ENCODE data around the gene PCBP3. TPM values are rescaled to one million over a fixed set of nuclear protein-coding genes. Genes with fewer than 3 reads are reported as not detected.

PCBP3 gene
- total and polyA plus RNA-seq, 2 donors (not counting 3 experiments of a cell fraction or from before 2014, with no cell fraction given) = 0.06 to 1.1 TPM

- Histone ChIP-seq H4K20me1 (replicated peaks; ENCODE audit: control insufficient read depth, extremely low read depth, insufficient read depth, low read length) (no peaks in the 10 kb centered on the region), H2AFZ (ENCODE audit: low read depth, low read length) (no peak overlapping the region), H3K36me3 (ENCODE audit: control insufficient read depth in 2 of 2, extremely low read depth in 1 of 2, insufficient read depth in 2 of 2, low read length in 2 of 2) (no peaks in the 10 kb centered on the region), H3K27ac (ENCODE audit: insufficient read depth, low read depth, low read length) (no peak overlapping the region), H3K9me1 (replicated peaks; ENCODE audit: control insufficient read depth, extremely low read depth, insufficient read depth, low read length) (no peaks in the 10 kb centered on the region), H3K4me1 (ENCODE audit: control insufficient read depth, extremely low read depth, insufficient read depth, low read length) (no peaks in the 10 kb centered on the region), H3K79me2 (ENCODE audit: control insufficient read depth, insufficient read depth, low read length) (no peaks in the 10 kb centered on the region), H3K9me3 (replicated peaks; ENCODE audit: control insufficient read depth, insufficient read depth, low read length) (no peaks in the 10 kb centered on the region), H3K27me3 (ENCODE audit: control insufficient read depth in 2 of 2, insufficient read depth in 2 of 2, low read length in 2 of 2) (no peaks in the 10 kb centered on the region), H3K4me2 (ENCODE audit: insufficient read depth, low read length) (no peak overlapping the region), H3K9ac (replicated peaks; ENCODE audit: extremely low read depth, insufficient read depth, low read length) (no peak overlapping the region), H3K4me3 (replicated peaks in 1 of 3; ENCODE audit: insufficient read depth in 1 of 3, low read depth in 1 of 3, low read length in 3 of 3) (no peak overlapping the region)
- dilution Hi-C loops (cut with MboI; ENCODE audit: extremely low pct_ligation_motif_present, low sequenced_read_pairs) (no loop called here), intact Hi-C loops (cut with micrococcal nuclease) (no loop called here)
- ChIA-PET POLR2A (no interaction called here), CTCF (no interaction called here)
- DNase-seq (ENCODE audit: low read depth, low spot score) (no peak), FAIRE-seq (no peak)
- TF ChIP-seq FOS (IDR thresholded peaks at IDR 0.05; ENCODE audit: borderline replicate concordance, insufficient read depth, low read length) = no peak
- no peak for TF ChIP-seq POLR2AphosphoS5 (IDR thresholded peaks at IDR 0.05; ENCODE audit: insufficient read depth, low read depth, low read length)
- TF ChIP-seq, protein P1, sequence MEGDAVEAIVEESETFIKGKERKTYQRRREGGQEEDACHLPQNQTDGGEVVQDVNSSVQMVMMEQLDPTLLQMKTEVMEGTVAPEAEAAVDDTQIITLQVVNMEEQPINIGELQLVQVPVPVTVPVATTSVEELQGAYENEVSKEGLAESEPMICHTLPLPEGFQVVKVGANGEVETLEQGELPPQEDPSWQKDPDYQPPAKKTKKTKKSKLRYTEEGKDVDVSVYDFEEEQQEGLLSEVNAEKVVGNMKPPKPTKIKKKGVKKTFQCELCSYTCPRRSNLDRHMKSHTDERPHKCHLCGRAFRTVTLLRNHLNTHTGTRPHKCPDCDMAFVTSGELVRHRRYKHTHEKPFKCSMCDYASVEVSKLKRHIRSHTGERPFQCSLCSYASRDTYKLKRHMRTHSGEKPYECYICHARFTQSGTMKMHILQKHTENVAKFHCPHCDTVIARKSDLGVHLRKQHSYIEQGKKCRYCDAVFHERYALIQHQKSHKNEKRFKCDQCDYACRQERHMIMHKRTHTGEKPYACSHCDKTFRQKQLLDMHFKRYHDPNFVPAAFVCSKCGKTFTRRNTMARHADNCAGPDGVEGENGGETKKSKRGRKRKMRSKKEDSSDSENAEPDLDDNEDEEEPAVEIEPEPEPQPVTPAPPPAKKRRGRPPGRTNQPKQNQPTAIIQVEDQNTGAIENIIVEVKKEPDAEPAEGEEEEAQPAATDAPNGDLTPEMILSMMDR (IDR thresholded peaks at IDR 0.05; ENCODE audit: extremely low read depth in 1 of 2, insufficient read depth in 1 of 2, low read depth in 1 of 2, low read length in 2 of 2) = no peak
- no peak for TF ChIP-seq GATA2 (IDR thresholded peaks at IDR 0.05; ENCODE audit: insufficient read depth, insufficient read length, low read depth, low read length)
- no peak for TF ChIP-seq EZH2 (IDR thresholded peaks at IDR 0.05; ENCODE audit: borderline replicate concordance, low read depth, low read length, severe bottlenecking)
- TF ChIP-seq MYC (IDR thresholded peaks at IDR 0.05; ENCODE audit: low read depth, low read length) = no peak
- TF ChIP-seq POLR2A (IDR thresholded peaks at IDR 0.05; ENCODE audit: low read depth, low read length) = no peak
- no peak for TF ChIP-seq MAX (IDR thresholded peaks at IDR 0.05; ENCODE audit: insufficient read depth, insufficient read length)
- TF ChIP-seq JUN (IDR thresholded peaks at IDR 0.05; ENCODE audit: borderline replicate concordance, insufficient read depth, insufficient read length, low read depth) = no peak
- BruUV-seq (replicated peaks) = no TSS peak
Measured at GRCh38 chr21:45833414-45833813, 189.9 kb downstream of the PCBP3 start.

All from endothelial cell of umbilical vein (primary cell).